HEK293 (cell line): ENCODE measurements around the gene OXNAD1.

Source experiments
- CTCF ChIA-PET: fragments of 350-600 bp; formaldehyde crosslinking; extraction: SDS; loops from one replicate; lab custom pipeline; 2021; ENCODE audit warnings: antibody characterized with exemption; lab: Yijun Ruan, JAX
- POLR2A ChIA-PET: fragments of 300-600 bp; formaldehyde crosslinking; extraction: SDS; loops from one replicate; lab custom pipeline; 2020; ENCODE audit warnings: antibody characterized with exemption, inconsistent platforms; lab: Yijun Ruan, JAX
- H3K27ac ChIP-seq: fragments of 200-500 bp; sonication (Bioruptor generic); 2 replicates; pipeline ENCODE4 v1.5.1; 2014; ENCODE audit warnings: low read depth, low read length, control low read depth, inconsistent platforms; ENCODE audit errors: extremely low read depth
- H3K36me3 ChIP-seq, 2 experiments: fragments of 200-500 bp in 1 of 2; sonication (Bioruptor generic) in 1 of 2; 1 replicate in 1 of 2; 2 replicates in 1 of 2; pipeline ENCODE4 v1.5.1; 2014 to 2017; ENCODE audit warnings: inconsistent platforms in 2 of 2, low read length in 2 of 2; ENCODE audit not compliant: control insufficient read depth in 2 of 2, insufficient read depth in 1 of 2
- H3K4me1 ChIP-seq: fragments of 200-500 bp; sonication (Bioruptor generic); 2 replicates; pipeline ENCODE4 v1.5.1; 2014; ENCODE audit warnings: mild to moderate bottlenecking, low read length, inconsistent platforms; ENCODE audit not compliant: control insufficient read depth, insufficient read depth
- H3K4me3 ChIP-seq: 2 replicates; pipeline ENCODE4 v1.5.1; 2011; ENCODE audit warnings: low read depth, mild to moderate bottlenecking, control low read depth, low read length, moderate library complexity
- H3K9me3 ChIP-seq: fragments of 200-500 bp; sonication (Bioruptor generic); 2 replicates; pipeline ENCODE4 v1.5.1; 2014; ENCODE audit warnings: low read depth, low read length, inconsistent platforms; ENCODE audit not compliant: control insufficient read depth, insufficient read depth
- GLI4 ChIP-seq: fragments of 450-650 bp; formaldehyde crosslinking; IDR thresholded peaks from 2 replicates; pipeline ENCODE4 v1.5.1; 2016; ENCODE audit warnings: missing biosample characterization, missing genetic modification characterization
- KLF8 ChIP-seq: fragments of 450-650 bp; formaldehyde crosslinking; IDR thresholded peaks from 2 replicates; pipeline ENCODE4 v1.5.1; 2016; ENCODE audit warnings: missing biosample characterization, missing genetic modification characterization
- PATZ1 ChIP-seq: fragments of 450-650 bp; formaldehyde crosslinking; IDR thresholded peaks from 2 replicates; pipeline ENCODE4 v1.5.1; 2016; ENCODE audit warnings: missing biosample characterization, missing genetic modification characterization
- PRDM2 ChIP-seq: fragments of 450-650 bp; formaldehyde crosslinking; IDR thresholded peaks from 2 replicates; pipeline ENCODE4 v1.5.1; 2016; ENCODE audit warnings: missing biosample characterization, missing genetic modification characterization, borderline replicate concordance
- PRDM6 ChIP-seq: fragments of 450-650 bp; formaldehyde crosslinking; IDR thresholded peaks from 2 replicates; pipeline ENCODE4 v1.5.1; 2017; ENCODE audit warnings: missing biosample characterization, missing genetic modification characterization
- SCRT2 ChIP-seq: fragments of 450-650 bp; formaldehyde crosslinking; IDR thresholded peaks from 2 replicates; pipeline ENCODE4 v1.5.1; 2016; ENCODE audit warnings: missing biosample characterization, missing genetic modification characterization
- SP2 ChIP-seq: fragments of 450-650 bp; formaldehyde crosslinking; IDR thresholded peaks from 2 replicates; pipeline ENCODE4 v1.5.1; 2016; ENCODE audit warnings: missing biosample characterization, missing genetic modification characterization
- ZEB2 ChIP-seq: fragments of 450-650 bp; formaldehyde crosslinking; IDR thresholded peaks from 2 replicates; pipeline ENCODE4 v1.5.1; 2016; ENCODE audit warnings: missing biosample characterization, missing genetic modification characterization
- ZFHX2 ChIP-seq: fragments of 450-650 bp; formaldehyde crosslinking; conservative IDR thresholded peaks from 2 replicates; pipeline ENCODE4 v1.5.1; 2016; ENCODE audit warnings: missing biosample characterization, missing genetic modification characterization
- ZNF10 ChIP-seq: fragments of 450-650 bp; formaldehyde crosslinking; IDR thresholded peaks from 2 replicates; pipeline ENCODE4 v1.5.1; 2017; ENCODE audit warnings: missing biosample characterization, missing genetic modification characterization
- ZNF112 ChIP-seq: fragments of 450-650 bp; formaldehyde crosslinking; IDR thresholded peaks from 2 replicates; pipeline ENCODE4 v1.5.0; 2017; ENCODE audit warnings: missing biosample characterization, missing genetic modification characterization
- ZNF132 ChIP-seq: fragments of 450-650 bp; formaldehyde crosslinking; IDR thresholded peaks from 2 replicates; pipeline ENCODE4 v1.5.1; 2017; ENCODE audit warnings: missing biosample characterization, missing genetic modification characterization, borderline replicate concordance
- ZNF169 ChIP-seq: fragments of 450-650 bp; formaldehyde crosslinking; IDR thresholded peaks from 2 replicates; pipeline ENCODE4 v1.5.1; 2016; ENCODE audit warnings: missing biosample characterization, missing genetic modification characterization
- ZNF18 ChIP-seq: fragments of 450-650 bp; formaldehyde crosslinking; IDR thresholded peaks from 2 replicates; pipeline ENCODE4 v1.5.1; 2016; ENCODE audit warnings: missing biosample characterization, missing genetic modification characterization
- ZNF248 ChIP-seq: fragments of 450-650 bp; formaldehyde crosslinking; IDR thresholded peaks from 2 replicates; pipeline ENCODE4 v1.5.1; 2017; ENCODE audit warnings: missing biosample characterization, missing genetic modification characterization
- ZNF292 ChIP-seq: fragments of 450-650 bp; formaldehyde crosslinking; IDR thresholded peaks from 2 replicates; pipeline ENCODE4 v1.5.1; 2016; ENCODE audit warnings: low read depth, missing biosample characterization, missing genetic modification characterization, borderline replicate concordance
- ZNF426 ChIP-seq: fragments of 450-650 bp; formaldehyde crosslinking; IDR thresholded peaks from 2 replicates; pipeline ENCODE4 v1.5.1; 2017; ENCODE audit warnings: missing biosample characterization, missing genetic modification characterization, mild to moderate bottlenecking, inconsistent platforms, moderate library complexity
- ZNF433 ChIP-seq: fragments of 450-650 bp; formaldehyde crosslinking; IDR thresholded peaks from 2 replicates; pipeline ENCODE4 v1.5.1; 2016; ENCODE audit warnings: missing biosample characterization, missing genetic modification characterization, low read depth
- ZNF514 ChIP-seq: fragments of 450-650 bp; formaldehyde crosslinking; IDR thresholded peaks from 2 replicates; pipeline ENCODE4 v1.5.1; 2016; ENCODE audit warnings: missing biosample characterization, missing genetic modification characterization
- ZNF521 ChIP-seq: fragments of 450-650 bp; formaldehyde crosslinking; IDR thresholded peaks from 2 replicates; pipeline ENCODE4 v1.5.1; 2017; ENCODE audit warnings: missing biosample characterization, mild to moderate bottlenecking, missing genetic modification characterization
- ZNF544 ChIP-seq: fragments of 450-650 bp; formaldehyde crosslinking; IDR thresholded peaks from 2 replicates; pipeline ENCODE4 v1.5.0; 2017; ENCODE audit warnings: missing biosample characterization, missing genetic modification characterization
- ZNF571 ChIP-seq: fragments of 450-650 bp; formaldehyde crosslinking; IDR thresholded peaks from 2 replicates; pipeline ENCODE4 v1.5.0; 2017; ENCODE audit warnings: missing biosample characterization, missing genetic modification characterization
- ZNF596 ChIP-seq: fragments of 450-650 bp; IDR thresholded peaks from 2 replicates; pipeline ENCODE4 v1.5.0; 2018; ENCODE audit warnings: missing biosample characterization, mild to moderate bottlenecking, missing genetic modification characterization, moderate library complexity
- ZNF654 ChIP-seq: fragments of 450-650 bp; formaldehyde crosslinking; IDR thresholded peaks from 2 replicates; pipeline ENCODE4 v1.5.1; 2016; ENCODE audit warnings: low read depth, missing biosample characterization, missing genetic modification characterization
- ZNF701 ChIP-seq: fragments of 450-650 bp; formaldehyde crosslinking; IDR thresholded peaks from 2 replicates; pipeline ENCODE4 v1.5.1; 2016; ENCODE audit warnings: missing biosample characterization, missing genetic modification characterization
- ZNF747 ChIP-seq: fragments of 450-650 bp; formaldehyde crosslinking; IDR thresholded peaks from 2 replicates; pipeline ENCODE4 v1.5.1; 2016; ENCODE audit warnings: missing biosample characterization, missing genetic modification characterization

OXNAD1 gene

GRCh38 chr3:16313886-16314645, 49.1 kb downstream of the OXNAD1 start:
- Histone ChIP-seq H3K4me1 (no peaks in the 10 kb centered on the region), H3K36me3 (peaks cover 0 to 40% of the 10 kb centered on the region in 2 experiments; a peak in 2 of 3 replicates), H3K4me3 (no peak overlapping the region), H3K27ac (no peak overlapping the region), H3K9me3 (no peaks in the 10 kb centered on the region)
- ChIA-PET CTCF (interaction anchor here (0.7 to 1.8 kb wide), 2 partner anchors 24 to 67 kb away, joined by 3 to 10 read pairs; no protein-coding TSS in a partner anchor), POLR2A (interaction anchor here (1.6 kb wide), 1 partner anchor 49 kb away, joined by 3 read pairs; the partner anchor contains the start of genes DPH3 and OXNAD1)
- TF ChIP-seq ZNF10 (tag by site-specific recombination), result no peak
- TF ChIP-seq ZNF132, result no peak
- TF ChIP-seq ZNF433 (tag by site-specific recombination), result no peak
- no peak for TF ChIP-seq ZNF571 (tag by site-specific recombination)
- TF ChIP-seq ZNF596, result no peak
- no peak for TF ChIP-seq ZNF701 (tag by site-specific recombination)
- no peak for TF ChIP-seq ZEB2 (tag by site-specific recombination)
- no peak for TF ChIP-seq ZNF514 (tag by site-specific recombination)
- no peak for TF ChIP-seq GLI4 (tag by site-specific recombination)
- TF ChIP-seq ZNF654 (tag by site-specific recombination), result no peak
- no peak for TF ChIP-seq SP2
- no peak for TF ChIP-seq ZNF426 (tag by site-specific recombination)
- no peak for TF ChIP-seq KLF8 (tag by site-specific recombination)
- no peak for TF ChIP-seq ZNF521
- no peak for TF ChIP-seq ZNF747
- TF ChIP-seq PRDM6, result no peak

GRCh38 chr3:16315623-16316022, 50.6 kb downstream of the OXNAD1 start:
- H3K4me1 ChIP-seq, result no peaks in the 10 kb centered on the region
- POLR2A ChIA-PET, result no interaction called here
- peaks cover 0 to 51% of the 10 kb centered on the region in 2 experiments; a peak in 2 of 3 replicates for H3K36me3 ChIP-seq
- CTCF ChIA-PET, result no interaction called here
- no peak overlapping the region for H3K4me3 ChIP-seq
- no peaks in the 10 kb centered on the region for H3K9me3 ChIP-seq
- no peak overlapping the region for H3K27ac ChIP-seq
- TF ChIP-seq ZNF544 (tag by site-specific recombination) (no peak), ZNF521 (no peak), PATZ1 (tag by site-specific recombination) (no peak), ZNF169 (tag by site-specific recombination) (no peak), SCRT2 (tag by site-specific recombination) (no peak), ZNF18 (tag by site-specific recombination) (no peak), ZNF112 (tag by site-specific recombination) (no peak), ZNF248 (tag by site-specific recombination) (no peak), ZNF292 (tag by site-specific recombination) (no peak), PRDM2 (tag by site-specific recombination) (no peak), ZFHX2 (no peak)
